HepG2 (cell line): Measurements from ENCODE around the gene GMEB2. TPM values are rescaled to one million over a fixed set of nuclear protein-coding genes. Genes with fewer than 3 reads are reported as not detected.
A peak's percentile ranks its signal among the peaks of the same experiment; 100 is the strongest.

Source experiments
- CAMTA2 ChIP-seq: sonication (generic); formaldehyde crosslinking; IDR thresholded peaks from 2 replicates; pipeline ENCODE4 v1.4.0; 2020; ENCODE audit warnings: mild to moderate bottlenecking, missing genetic modification reagents, borderline replicate concordance
- CCDC6 ChIP-seq: sonication (generic); formaldehyde crosslinking; IDR thresholded peaks from 2 replicates; pipeline ENCODE4 v1.8.1; 2022; ENCODE audit warnings: mild to moderate bottlenecking, missing genetic modification reagents, moderate library complexity
- DPF2 ChIP-seq: sonication (generic); formaldehyde crosslinking; IDR thresholded peaks from 2 replicates; pipeline ENCODE4 v1.4.0; 2020; ENCODE audit warnings: mild to moderate bottlenecking, low read depth, missing genetic modification reagents, borderline replicate concordance
- KAT2B ChIP-seq: fragments of 150-350 bp; IDR thresholded peaks from 2 replicates; pipeline ENCODE4 v1.6.1; 2014; ENCODE audit warnings: low read depth, low read length, borderline replicate concordance
- KMT2B ChIP-seq: IDR thresholded peaks from 2 replicates; pipeline ENCODE4 v1.6.1; 2016; ENCODE audit warnings: missing genetic modification reagents, missing compliant biosample characterization
- NCOA1 ChIP-seq: sonication (generic); formaldehyde crosslinking; IDR thresholded peaks from 2 replicates; pipeline ENCODE4 v1.9.0; 2021; ENCODE audit warnings: missing genetic modification reagents
- NFE2L1 ChIP-seq: sonication (generic); formaldehyde crosslinking; IDR thresholded peaks from 2 replicates; pipeline ENCODE4 v1.4.0; 2020; ENCODE audit warnings: missing genetic modification reagents, mild to moderate bottlenecking, borderline replicate concordance
- RNF2 ChIP-seq: fragments of 450-650 bp; conservative IDR thresholded peaks from 2 replicates; pipeline ENCODE4 v1.6.1; 2016; ENCODE audit warnings: low read depth
- SETDB1 ChIP-seq: sonication (generic); formaldehyde crosslinking; IDR thresholded peaks from 2 replicates; pipeline ENCODE4 v1.5.1; 2020; ENCODE audit warnings: missing genetic modification reagents, mild to moderate bottlenecking, borderline replicate concordance
- SMARCC2 ChIP-seq: fragments of 450-650 bp; IDR thresholded peaks from 2 replicates; pipeline ENCODE4 v1.6.1; 2017; ENCODE audit warnings: antibody characterized with exemption, mild to moderate bottlenecking
- SSRP1 ChIP-seq: IDR thresholded peaks from 2 replicates; pipeline ENCODE4 v1.6.1; 2016; ENCODE audit warnings: control low read depth
- TBX2 ChIP-seq: sonication (generic); formaldehyde crosslinking; IDR thresholded peaks from 2 replicates; pipeline ENCODE4 v1.5.0; 2020; ENCODE audit warnings: missing genetic modification reagents, mild to moderate bottlenecking, borderline replicate concordance
- ZMYM2 ChIP-seq: sonication (generic); formaldehyde crosslinking; IDR thresholded peaks from 2 replicates; pipeline ENCODE4 v1.8.0; 2022; ENCODE audit warnings: mild to moderate bottlenecking, missing genetic modification reagents
- ZNF451 ChIP-seq: sonication (generic); formaldehyde crosslinking; IDR thresholded peaks from 2 replicates; pipeline ENCODE4 v1.5.0; 2020; ENCODE audit warnings: mild to moderate bottlenecking, missing genetic modification reagents
- ZNF510 ChIP-seq: sonication (generic); formaldehyde crosslinking; IDR thresholded peaks from 2 replicates; pipeline ENCODE4 v1.4.0; 2020; ENCODE audit warnings: low read depth, mild to moderate bottlenecking, missing genetic modification reagents
- polyA plus RNA-seq, 8 experiments: library from polyadenylated mRNA; depleted of rRNA in 3 of 8; stranded (reverse) in 7 of 8; unstranded in 1 of 8; fragments of >200 nt; fragmentation: Illumina TruSeq in 4 of 8; extraction: Trizol in 4 of 8; gene quantifications; 2 replicates each; pipeline versions ENCODE4 v1.2.1 to v1.2.3, GENCODE V29; 2011 to 2016; ENCODE audit warnings: low read depth in 4 of 8, missing spikeins in 1 of 8, mixed read lengths in 1 of 8; ENCODE audit not compliant: insufficient read depth in 1 of 8
- total RNA-seq, 5 experiments: library from RNA; depleted of rRNA; stranded (reverse); fragments of >200 nt; fragmentation: Illumina TruSeq; extraction: Trizol; gene quantifications; 2 replicates each; pipeline ENCODE4 v1.2.3, GENCODE V29; 2016; ENCODE audit warnings: low read depth in 1 of 5
- TF ChIP-seq, protein P1 (sequence below): sonication (generic); formaldehyde crosslinking; IDR thresholded peaks from 2 replicates; pipeline ENCODE4 v1.9.0; 2021; ENCODE audit warnings: missing genetic modification reagents, borderline replicate concordance
- TF ChIP-seq, protein P2 (sequence below): sonication (generic); formaldehyde crosslinking; IDR thresholded peaks from 2 replicates; pipeline ENCODE4 v1.5.1; 2020; ENCODE audit warnings: missing genetic modification reagents, mild to moderate bottlenecking, borderline replicate concordance
- TF ChIP-seq, protein P3 (sequence below): sonication (generic); formaldehyde crosslinking; IDR thresholded peaks from 2 replicates; pipeline ENCODE4 v1.4.0; 2020; ENCODE audit warnings: missing genetic modification reagents
- TF ChIP-seq, protein P4 (sequence below): sonication (generic); formaldehyde crosslinking; IDR thresholded peaks from 2 replicates; pipeline ENCODE4 v1.8.1; 2023; ENCODE audit warnings: mild to moderate bottlenecking, missing genetic modification reagents, borderline replicate concordance
- TF ChIP-seq, protein P5 (sequence below): sonication (generic); formaldehyde crosslinking; conservative IDR thresholded peaks from 2 replicates; pipeline ENCODE4 v1.4.0; 2020; ENCODE audit warnings: missing genetic modification reagents

The GMEB2 gene
- total and polyA plus RNA-seq, 2 of the 13 experiments (the other 11 are each of a cell fraction or from before 2014, with no cell fraction given): 10.6 to 12.4 TPM

DNA sequence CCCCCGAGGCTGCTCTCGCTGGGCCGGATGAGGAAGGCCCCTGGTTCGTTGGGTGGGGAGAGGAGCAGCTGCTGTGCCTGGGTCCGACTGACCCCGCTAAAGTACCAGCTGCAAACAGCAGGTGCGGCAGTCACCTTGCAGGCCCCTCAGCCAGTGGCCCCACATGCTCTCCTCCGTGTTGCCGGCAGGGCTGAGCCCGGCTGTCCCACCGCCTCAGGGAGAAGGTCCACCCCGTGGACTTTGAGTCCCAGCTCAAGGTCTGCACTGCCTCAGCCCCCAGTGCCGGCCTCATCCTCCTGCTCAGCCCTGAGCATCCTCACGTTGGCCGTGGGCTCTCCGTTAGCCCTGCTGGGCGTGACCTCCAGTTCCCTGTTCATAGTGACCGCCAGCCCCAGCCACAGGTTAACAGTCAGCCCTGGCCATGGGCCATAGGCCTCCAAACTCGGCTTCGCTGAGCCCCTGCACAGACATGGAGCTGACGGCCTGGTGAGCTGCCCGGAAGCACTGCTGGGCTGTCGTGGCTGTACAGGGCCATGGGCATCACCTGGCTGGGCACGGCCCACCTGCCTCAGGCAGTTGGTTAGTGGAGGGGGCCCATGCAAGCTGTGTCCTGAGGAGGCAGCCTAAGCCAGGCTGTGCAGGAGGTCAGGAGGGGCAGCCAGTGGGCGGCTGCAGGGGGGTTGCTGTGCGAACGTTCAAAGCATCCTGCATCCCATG, 82.5 kb downstream of the GMEB2 start (continued):
- TF ChIP-seq, protein P1, sequence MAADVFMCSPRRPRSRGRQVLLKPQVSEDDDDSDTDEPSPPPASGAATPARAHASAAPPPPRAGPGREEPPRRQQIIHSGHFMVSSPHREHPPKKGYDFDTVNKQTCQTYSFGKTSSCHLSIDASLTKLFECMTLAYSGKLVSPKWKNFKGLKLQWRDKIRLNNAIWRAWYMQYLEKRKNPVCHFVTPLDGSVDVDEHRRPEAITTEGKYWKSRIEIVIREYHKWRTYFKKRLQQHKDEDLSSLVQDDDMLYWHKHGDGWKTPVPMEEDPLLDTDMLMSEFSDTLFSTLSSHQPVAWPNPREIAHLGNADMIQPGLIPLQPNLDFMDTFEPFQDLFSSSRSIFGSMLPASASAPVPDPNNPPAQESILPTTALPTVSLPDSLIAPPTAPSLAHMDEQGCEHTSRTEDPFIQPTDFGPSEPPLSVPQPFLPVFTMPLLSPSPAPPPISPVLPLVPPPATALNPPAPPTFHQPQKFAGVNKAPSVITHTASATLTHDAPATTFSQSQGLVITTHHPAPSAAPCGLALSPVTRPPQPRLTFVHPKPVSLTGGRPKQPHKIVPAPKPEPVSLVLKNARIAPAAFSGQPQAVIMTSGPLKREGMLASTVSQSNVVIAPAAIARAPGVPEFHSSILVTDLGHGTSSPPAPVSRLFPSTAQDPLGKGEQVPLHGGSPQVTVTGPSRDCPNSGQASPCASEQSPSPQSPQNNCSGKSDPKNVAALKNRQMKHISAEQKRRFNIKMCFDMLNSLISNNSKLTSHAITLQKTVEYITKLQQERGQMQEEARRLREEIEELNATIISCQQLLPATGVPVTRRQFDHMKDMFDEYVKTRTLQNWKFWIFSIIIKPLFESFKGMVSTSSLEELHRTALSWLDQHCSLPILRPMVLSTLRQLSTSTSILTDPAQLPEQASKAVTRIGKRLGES (CRISPR knock-in tag): no peak
- TF ChIP-seq NCOA1 (CRISPR knock-in tag) (no peak), TBX2 (CRISPR knock-in tag) (0 out of 2 replicates have a peak, but pooled peaks have one; percentile 24), RNF2 (0 out of 2 replicates have a peak, but pooled peaks have one; percentile 24), SMARCC2 (no peak), CAMTA2 (CRISPR knock-in tag) (no peak), ZMYM2 (CRISPR knock-in tag) (peak; percentile 93; the same call in 1 of the 2 replicates), ZNF451 (no peak), KAT2B (no peak), ZNF510 (CRISPR knock-in tag) (no peak), DPF2 (CRISPR knock-in tag) (no peak), NFE2L1 (no peak), KMT2B (peak; percentile 17; the same call in 1 of the 2 replicates), SETDB1 (CRISPR knock-in tag) (no peak), SSRP1 (no peak), CCDC6 (CRISPR knock-in tag) (no peak)
- TF ChIP-seq, protein P2, sequence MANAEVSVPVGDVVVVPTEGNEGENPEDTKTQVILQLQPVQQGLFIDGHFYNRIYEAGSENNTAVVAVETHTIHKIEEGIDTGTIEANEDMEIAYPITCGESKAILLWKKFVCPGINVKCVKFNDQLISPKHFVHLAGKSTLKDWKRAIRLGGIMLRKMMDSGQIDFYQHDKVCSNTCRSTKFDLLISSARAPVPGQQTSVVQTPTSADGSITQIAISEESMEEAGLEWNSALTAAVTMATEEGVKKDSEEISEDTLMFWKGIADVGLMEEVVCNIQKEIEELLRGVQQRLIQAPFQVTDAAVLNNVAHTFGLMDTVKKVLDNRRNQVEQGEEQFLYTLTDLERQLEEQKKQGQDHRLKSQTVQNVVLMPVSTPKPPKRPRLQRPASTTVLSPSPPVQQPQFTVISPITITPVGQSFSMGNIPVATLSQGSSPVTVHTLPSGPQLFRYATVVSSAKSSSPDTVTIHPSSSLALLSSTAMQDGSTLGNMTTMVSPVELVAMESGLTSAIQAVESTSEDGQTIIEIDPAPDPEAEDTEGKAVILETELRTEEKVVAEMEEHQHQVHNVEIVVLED: no peak
- TF ChIP-seq, protein P3, sequence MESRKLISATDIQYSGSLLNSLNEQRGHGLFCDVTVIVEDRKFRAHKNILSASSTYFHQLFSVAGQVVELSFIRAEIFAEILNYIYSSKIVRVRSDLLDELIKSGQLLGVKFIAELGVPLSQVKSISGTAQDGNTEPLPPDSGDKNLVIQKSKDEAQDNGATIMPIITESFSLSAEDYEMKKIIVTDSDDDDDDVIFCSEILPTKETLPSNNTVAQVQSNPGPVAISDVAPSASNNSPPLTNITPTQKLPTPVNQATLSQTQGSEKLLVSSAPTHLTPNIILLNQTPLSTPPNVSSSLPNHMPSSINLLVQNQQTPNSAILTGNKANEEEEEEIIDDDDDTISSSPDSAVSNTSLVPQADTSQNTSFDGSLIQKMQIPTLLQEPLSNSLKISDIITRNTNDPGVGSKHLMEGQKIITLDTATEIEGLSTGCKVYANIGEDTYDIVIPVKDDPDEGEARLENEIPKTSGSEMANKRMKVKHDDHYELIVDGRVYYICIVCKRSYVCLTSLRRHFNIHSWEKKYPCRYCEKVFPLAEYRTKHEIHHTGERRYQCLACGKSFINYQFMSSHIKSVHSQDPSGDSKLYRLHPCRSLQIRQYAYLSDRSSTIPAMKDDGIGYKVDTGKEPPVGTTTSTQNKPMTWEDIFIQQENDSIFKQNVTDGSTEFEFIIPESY (CRISPR knock-in tag): peak; percentile 30; the same call in 1 of the 2 replicates
- TF ChIP-seq, protein P4, sequence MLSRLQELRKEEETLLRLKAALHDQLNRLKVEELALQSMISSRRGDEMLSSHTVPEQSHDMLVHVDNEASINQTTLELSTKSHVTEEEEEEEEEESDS (CRISPR knock-in tag): no peak
- TF ChIP-seq, protein P5, sequence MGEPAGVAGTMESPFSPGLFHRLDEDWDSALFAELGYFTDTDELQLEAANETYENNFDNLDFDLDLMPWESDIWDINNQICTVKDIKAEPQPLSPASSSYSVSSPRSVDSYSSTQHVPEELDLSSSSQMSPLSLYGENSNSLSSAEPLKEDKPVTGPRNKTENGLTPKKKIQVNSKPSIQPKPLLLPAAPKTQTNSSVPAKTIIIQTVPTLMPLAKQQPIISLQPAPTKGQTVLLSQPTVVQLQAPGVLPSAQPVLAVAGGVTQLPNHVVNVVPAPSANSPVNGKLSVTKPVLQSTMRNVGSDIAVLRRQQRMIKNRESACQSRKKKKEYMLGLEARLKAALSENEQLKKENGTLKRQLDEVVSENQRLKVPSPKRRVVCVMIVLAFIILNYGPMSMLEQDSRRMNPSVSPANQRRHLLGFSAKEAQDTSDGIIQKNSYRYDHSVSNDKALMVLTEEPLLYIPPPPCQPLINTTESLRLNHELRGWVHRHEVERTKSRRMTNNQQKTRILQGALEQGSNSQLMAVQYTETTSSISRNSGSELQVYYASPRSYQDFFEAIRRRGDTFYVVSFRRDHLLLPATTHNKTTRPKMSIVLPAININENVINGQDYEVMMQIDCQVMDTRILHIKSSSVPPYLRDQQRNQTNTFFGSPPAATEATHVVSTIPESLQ (CRISPR knock-in tag): no peak
